ENCODE results near the gene ANOS1. TPM values are rescaled to one million over a fixed set of nuclear protein-coding genes. Genes with fewer than 3 reads are reported as not detected.
"Not testable (repeated sequence)": the region's sequence is repeated elsewhere in the genome, so short reads cannot be mapped to it uniquely, and the experiment has no call there.

ANOS1 gene
- polyA plus RNA-seq, 2 of the 4 experiments (the other 2 are of a cell fraction) = 0.04 TPM; not detected in 1

GRCh38 chrX:8760021-8760420, 28.1 kb upstream of the ANOS1 start:
- CTCF ChIA-PET = interaction anchor here (0.7 kb wide), 1 partner anchor 21 kb away, joined by 3 read pairs; no protein-coding TSS in a partner anchor
- 5% methylated on average over 2 of the region's 2 CpGs for WGBS (ENCODE audit: missing lambda C conversion rate)
- no peak for FAIRE-seq

DNA sequence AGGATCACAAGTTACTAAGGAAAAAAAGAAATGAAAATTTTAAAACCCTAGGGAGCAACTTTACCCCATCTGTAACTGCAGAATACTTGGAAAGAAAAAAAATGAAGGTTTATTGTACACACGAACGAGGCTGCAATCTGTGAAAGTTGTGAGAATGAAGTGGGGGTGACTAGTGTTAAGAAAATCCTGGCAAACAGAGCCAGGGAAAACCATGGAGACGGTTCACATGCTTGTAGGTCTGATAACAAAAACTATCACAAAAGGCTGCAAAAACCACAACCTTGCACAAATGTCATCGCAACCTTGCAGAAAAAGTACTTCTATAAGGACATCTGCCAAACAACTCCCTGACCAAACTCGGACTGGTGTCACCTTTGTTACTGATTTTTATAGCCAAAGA, 26.8 kb upstream of the ANOS1 start:
- POLR2A ChIA-PET; H3K27ac ChIP-seq; DNase-seq (ENCODE audit: low read depth in 1 of 2, low spot score in 1 of 2); H3K4me3 ChIP-seq; H3K9me3 ChIP-seq; ATAC-seq; CTCF ChIA-PET; H3K4me2 ChIP-seq; FAIRE-seq; H3K4me1 ChIP-seq: not testable (repeated sequence)
- WGBS (ENCODE audit: missing lambda C conversion rate) = 22% methylated on average over 5 of the region's 5 CpGs

More at GRCh38 chrX:8760021-8760420, 28.1 kb upstream of the ANOS1 start:
- TF ChIP-seq POLR2A (IDR thresholded peaks at IDR 0.05; ENCODE audit: low read length) (no peak), NFE2L2 (conservative IDR thresholded peaks at IDR 0.05; ENCODE audit: low read length) (no peak), MAX (IDR thresholded peaks at IDR 0.05) (no peak)
- Histone ChIP-seq H3K27ac (no peak overlapping the region), H3K4me2 (no peak overlapping the region), H3K4me3 (no peak overlapping the region), H3K9me3 (no peaks in the 10 kb centered on the region), H3K4me1 (no peaks in the 10 kb centered on the region)
- POLR2A ChIA-PET = no interaction called here
- ATAC-seq (no peak), DNase-seq (ENCODE audit: low read depth in 1 of 2, low spot score in 1 of 2) (no peak)

- H3K4me2 ChIP-seq; ATAC-seq; DNase-seq (ENCODE audit: low read depth in 1 of 2, low spot score in 1 of 2); POLR2A ChIA-PET; H3K4me1 ChIP-seq; H3K4me3 ChIP-seq; CTCF ChIA-PET; H3K9me3 ChIP-seq; H3K27ac ChIP-seq: not testable (repeated sequence)
- peak; percentile 68 for FAIRE-seq
- 35% methylated on average over 4 of the region's 7 CpGs for WGBS (ENCODE audit: missing lambda C conversion rate)
Observed at GRCh38 chrX:8757609-8758389, 25.9 kb upstream of the ANOS1 start.

DNA sequence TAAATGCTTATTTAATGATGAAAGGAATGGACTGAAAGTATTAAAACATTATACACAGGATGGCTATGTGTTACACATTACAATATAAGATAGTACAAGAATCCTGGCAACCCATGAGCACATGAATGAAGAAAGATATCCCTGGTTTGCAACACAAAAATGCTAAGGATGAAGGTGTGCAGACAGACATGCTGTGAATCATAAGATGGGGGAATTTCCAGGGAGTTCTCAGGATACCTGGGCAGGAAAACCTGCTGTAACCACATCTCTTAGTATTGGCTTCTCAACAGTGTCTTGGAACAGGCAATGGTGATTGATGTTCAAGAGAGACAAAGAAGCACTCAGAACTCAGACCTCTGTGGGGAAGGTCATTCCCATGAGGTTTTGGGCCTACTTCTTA, 23.9 kb upstream of the ANOS1 start:
- H3K9me3 ChIP-seq = no peaks in the 10 kb centered on the region
- ChIA-PET CTCF (no interaction called here), POLR2A (no interaction called here)
- H3K4me1 ChIP-seq = no peaks in the 10 kb centered on the region
- TF ChIP-seq ZNF302 (CRISPR knock-in tag; IDR thresholded peaks at IDR 0.05) = no peak
- TF ChIP-seq CHD2 (IDR thresholded peaks at IDR 0.05; ENCODE audit: low read length, partially characterized antibody) = no peak
- no peak for TF ChIP-seq EP300 (IDR thresholded peaks at IDR 0.05)
- TF ChIP-seq RNF2 (IDR thresholded peaks at IDR 0.05; ENCODE audit: borderline replicate concordance, low read depth) = no peak
- TF ChIP-seq PHF8 (IDR thresholded peaks at IDR 0.05; ENCODE audit: borderline replicate concordance, low read depth) = no peak
- TF ChIP-seq POLR2AphosphoS2 (conservative IDR thresholded peaks at IDR 0.05; ENCODE audit: low read length) = no peak
- TF ChIP-seq RAD21 (conservative IDR thresholded peaks at IDR 0.05 in 1 of 2, IDR thresholded peaks at IDR 0.05 in 1 of 2) = no peak
- ATAC-seq (no peak), DNase-seq (ENCODE audit: low read depth in 1 of 2, low spot score in 1 of 2) (no peak), FAIRE-seq (no peak)
- no peak overlapping the region for H3K4me2 ChIP-seq
- H3K27ac ChIP-seq = no peak overlapping the region
- no peak overlapping the region for H3K4me3 ChIP-seq

DNA sequence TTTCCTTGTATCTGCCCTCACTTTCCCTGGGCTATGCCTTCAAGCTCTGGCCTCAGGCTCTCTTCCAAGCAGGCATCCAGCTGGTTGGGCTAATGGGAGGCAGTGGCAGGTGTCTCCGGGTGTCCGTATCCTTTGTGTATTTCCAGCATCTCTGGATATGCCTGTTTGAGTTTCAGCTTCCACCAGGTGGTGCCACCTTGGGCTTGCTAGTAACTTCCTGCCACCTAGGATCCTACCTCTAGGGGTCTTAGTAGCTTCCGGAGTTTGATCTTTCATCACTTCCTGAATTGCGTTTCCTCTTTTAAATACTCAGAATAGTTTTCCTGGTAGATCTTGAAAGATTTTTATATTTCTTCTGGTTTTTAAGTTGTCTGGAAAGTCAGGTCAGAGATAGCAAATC, 23.2 kb upstream of the ANOS1 start:
- FAIRE-seq (no peak), DNase-seq (ENCODE audit: low read depth in 1 of 2, low spot score in 1 of 2) (peak in 1 of 2 experiments; percentile 33), ATAC-seq (no peak)
- no peak for TF ChIP-seq CHD4 (IDR thresholded peaks at IDR 0.05; ENCODE audit: borderline replicate concordance)
- TF ChIP-seq, protein P1, sequence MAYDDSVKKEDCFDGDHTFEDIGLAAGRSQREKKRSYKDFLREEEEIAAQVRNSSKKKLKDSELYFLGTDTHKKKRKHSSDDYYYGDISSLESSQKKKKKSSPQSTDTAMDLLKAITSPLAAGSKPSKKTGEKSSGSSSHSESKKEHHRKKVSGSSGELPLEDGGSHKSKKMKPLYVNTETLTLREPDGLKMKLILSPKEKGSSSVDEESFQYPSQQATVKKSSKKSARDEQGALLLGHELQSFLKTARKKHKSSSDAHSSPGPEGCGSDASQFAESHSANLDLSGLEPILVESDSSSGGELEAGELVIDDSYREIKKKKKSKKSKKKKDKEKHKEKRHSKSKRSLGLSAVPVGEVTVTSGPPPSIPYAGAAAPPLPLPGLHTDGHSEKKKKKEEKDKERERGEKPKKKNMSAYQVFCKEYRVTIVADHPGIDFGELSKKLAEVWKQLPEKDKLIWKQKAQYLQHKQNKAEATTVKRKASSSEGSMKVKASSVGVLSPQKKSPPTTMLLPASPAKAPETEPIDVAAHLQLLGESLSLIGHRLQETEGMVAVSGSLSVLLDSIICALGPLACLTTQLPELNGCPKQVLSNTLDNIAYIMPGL (CRISPR knock-in tag; IDR thresholded peaks at IDR 0.05; ENCODE audit: borderline replicate concordance) = no peak
- TF ChIP-seq MAFK (IDR thresholded peaks at IDR 0.05; ENCODE audit: partially characterized antibody) = no peak
- CTCF ChIA-PET = interaction anchor here (1.0 to 1.4 kb wide), 3 partner anchors 12 to 42 kb away, joined by 3 to 4 read pairs (median 3); no protein-coding TSS in a partner anchor
- Histone ChIP-seq H3K9me3 (no peaks in the 10 kb centered on the region), H3K4me3 (no peak overlapping the region), H3K27ac (no peak overlapping the region), H3K4me2 (no peak overlapping the region), H3K4me1 (no peaks in the 10 kb centered on the region)
- 27% methylated on average over 4 of the region's 4 CpGs for WGBS (ENCODE audit: missing lambda C conversion rate)
- POLR2A ChIA-PET = no interaction called here
